Bronchial epithelial cell (primary cell): Measurements from ENCODE around the gene CDK1. TPM values are rescaled to one million over a fixed set of nuclear protein-coding genes. Genes with fewer than 3 reads are reported as not detected.
A peak's percentile ranks its signal among the peaks of the same experiment; 100 is the strongest.

Source experiments
- DNase-seq: peaks from one replicate; pipeline ENCODE4 v3.0.0-alpha.2; 2010; ENCODE audit warnings: low read depth
- FAIRE-seq: peaks from 2 replicates; lab custom pipeline; 2011; peaks lifted over from hg19 to GRCh38; lab: Jason Lieb, UNC
- H3K27me3 ChIP-seq: 2 replicates; pipeline ENCODE4 v1.5.1; 2011; ENCODE audit warnings: low read length; ENCODE audit not compliant: control insufficient read depth, insufficient read depth
- H3K36me3 ChIP-seq: 2 replicates; pipeline ENCODE4 v1.5.1; 2011; ENCODE audit warnings: low read length; ENCODE audit not compliant: control insufficient read depth, insufficient read depth
- H3K4me3 ChIP-seq: 2 replicates; pipeline ENCODE4 v1.5.1; 2011; ENCODE audit warnings: mild to moderate bottlenecking, low read depth, low read length, control low read depth
- CTCF ChIP-seq: IDR thresholded peaks from 2 replicates; pipeline ENCODE4 v1.5.1; 2011; ENCODE audit warnings: mild to moderate bottlenecking, moderate library complexity, low read length, control low read depth, inconsistent platforms; ENCODE audit not compliant: insufficient read depth, severe bottlenecking
- total RNA-seq: library from RNA; depleted of rRNA; stranded (reverse); fragments of >200 nt; gene quantifications from 2 replicates; pipeline ENCODE4 v1.2.1, GENCODE V29; 2014

The CDK1 gene
- total RNA-seq: 0.64 and 0.79 TPM in 2 replicates

GRCh38 chr10:60778214-60778970 is at the start of gene CDK1:
CDK1 (plus strand) TSS chr10:60778478; CDS start chr10:60780166, 1,688 bp downstream.
- FAIRE-seq: peak; percentile 72
- TF ChIP-seq CTCF: no peak
- Histone ChIP-seq H3K36me3 (no peaks in the 10 kb centered on the region), H3K27me3 (no peaks in the 10 kb centered on the region), H3K4me3 (peak within 1 kb of the TSS; percentile 77)
- DNase-seq: peak; percentile 93

GRCh38 chr10:60729106-60729505 is 49.2 kb upstream of the CDK1 start:
- no peaks in the 10 kb centered on the region for H3K36me3 ChIP-seq
- H3K27me3 ChIP-seq: no peaks in the 10 kb centered on the region
- no peak for TF ChIP-seq CTCF
- H3K4me3 ChIP-seq: no peak overlapping the region
- FAIRE-seq (no peak), DNase-seq (no peak)

GRCh38 chr10:60731134-60731885 is 47.0 kb upstream of the CDK1 start:
- Histone ChIP-seq H3K27me3 (no peaks in the 10 kb centered on the region), H3K4me3 (peak overlapping the region; percentile 79), H3K36me3 (no peaks in the 10 kb centered on the region)
- peak; percentile 40 for DNase-seq
- no peak for TF ChIP-seq CTCF
- no peak for FAIRE-seq

GRCh38 chr10:60732198-60732806 is 46.0 kb upstream of the CDK1 start:
- no peak for TF ChIP-seq CTCF
- H3K4me3 ChIP-seq: peak overlapping the region; percentile 79
- no peaks in the 10 kb centered on the region for H3K27me3 ChIP-seq
- no peaks in the 10 kb centered on the region for H3K36me3 ChIP-seq
- FAIRE-seq: no peak
- DNase-seq: peak; percentile 39

- H3K4me3 ChIP-seq: peak overlapping the region; percentile 79
- DNase-seq: peak; percentile 50
- no peaks in the 10 kb centered on the region for H3K27me3 ChIP-seq
- no peak for FAIRE-seq
- no peaks in the 10 kb centered on the region for H3K36me3 ChIP-seq
- TF ChIP-seq CTCF: peak; percentile 52
Measured at GRCh38 chr10:60732807-60733516, 45.3 kb upstream of the CDK1 start.
